HG03066 (cell line): ENCODE measurements around the gene KITLG.
"Not testable (repeated sequence)": the region's sequence is repeated elsewhere in the genome, so short reads cannot be mapped to it uniquely, and the experiment has no call there.

Experiments
- ATAC-seq: cut with Tn5 transposase; IDR thresholded peaks from one replicate; pipeline ENCODE4 v1.9.1; 2021; ENCODE audit warnings: low read depth; ENCODE audit not compliant: unreplicated experiment

Gene KITLG

DNA sequence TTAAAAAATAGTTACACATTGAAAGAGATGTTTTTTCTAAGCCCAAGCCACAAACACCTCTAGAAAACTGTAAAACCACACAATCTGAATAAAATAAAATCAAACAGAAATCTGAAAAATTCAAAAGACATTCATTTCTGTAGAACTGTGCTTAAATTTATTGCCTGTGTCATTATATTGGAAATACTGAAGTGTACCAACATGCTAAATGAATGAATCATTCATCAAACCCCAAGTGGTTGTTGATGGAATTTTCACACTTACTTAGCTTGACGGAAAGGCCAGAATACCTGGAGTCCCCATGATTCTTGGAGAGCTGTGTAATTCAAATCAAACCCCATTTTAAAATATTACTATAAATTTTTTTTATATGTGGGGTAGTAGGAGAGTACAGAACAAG lies 2.7 kb downstream of the KITLG start:
- ATAC-seq, result no peak

GRCh38 chr12:88576866-88577265 lies 3.4 kb downstream of the KITLG start:
- ATAC-seq, result no peak

DNA sequence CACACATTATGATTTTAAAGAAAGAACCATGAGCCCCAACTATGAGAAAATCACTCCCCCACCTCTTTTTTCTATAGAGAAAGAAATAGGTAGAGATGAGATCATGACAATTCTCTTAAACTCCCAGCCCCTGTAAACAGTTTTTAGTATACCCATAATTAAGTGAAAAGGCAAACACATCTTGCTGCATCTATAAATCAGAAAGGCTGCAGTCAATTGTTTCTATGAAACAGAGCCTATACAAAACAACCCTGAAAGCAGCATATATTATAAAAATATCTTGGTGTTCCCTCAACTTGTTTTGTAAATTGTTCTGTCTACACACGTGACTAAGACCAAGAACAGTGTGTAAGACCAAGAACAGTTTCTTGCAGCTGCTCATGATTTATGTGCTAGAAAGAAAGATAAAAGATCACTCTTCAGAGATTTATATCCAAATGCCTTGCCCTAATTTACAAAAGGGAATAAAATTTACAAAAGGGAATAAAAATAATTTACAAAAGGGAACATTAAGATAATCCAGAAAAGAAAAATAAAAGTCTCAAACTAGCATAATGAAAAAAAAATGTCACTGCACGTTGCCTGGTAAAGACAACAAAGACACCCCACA lies 4.8 kb downstream of the KITLG start:
- no peak for ATAC-seq

DNA sequence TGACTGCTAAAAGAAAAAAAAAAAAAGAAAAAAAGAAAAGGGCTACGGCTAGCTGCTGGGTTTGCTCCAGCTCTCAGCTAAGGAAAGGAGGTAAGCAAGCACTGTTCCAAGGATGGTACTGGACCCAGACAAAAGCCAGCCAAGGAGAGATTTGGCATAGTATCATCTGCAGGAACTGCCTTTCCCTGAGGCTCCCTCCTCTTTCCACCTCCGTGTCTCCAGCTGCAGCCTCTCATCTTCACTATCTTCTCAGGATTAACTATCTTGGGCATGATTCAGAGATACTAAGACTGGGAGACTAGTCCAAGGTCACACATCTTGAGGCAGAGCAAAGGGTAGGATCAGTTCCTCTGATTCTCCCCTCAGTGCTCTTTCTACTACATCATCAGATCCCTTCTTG lies 6.0 kb downstream of the KITLG start:
- ATAC-seq, result no peak

GRCh38 chr12:88573583-88573982 lies 6.7 kb downstream of the KITLG start:
- ATAC-seq, result no peak

DNA sequence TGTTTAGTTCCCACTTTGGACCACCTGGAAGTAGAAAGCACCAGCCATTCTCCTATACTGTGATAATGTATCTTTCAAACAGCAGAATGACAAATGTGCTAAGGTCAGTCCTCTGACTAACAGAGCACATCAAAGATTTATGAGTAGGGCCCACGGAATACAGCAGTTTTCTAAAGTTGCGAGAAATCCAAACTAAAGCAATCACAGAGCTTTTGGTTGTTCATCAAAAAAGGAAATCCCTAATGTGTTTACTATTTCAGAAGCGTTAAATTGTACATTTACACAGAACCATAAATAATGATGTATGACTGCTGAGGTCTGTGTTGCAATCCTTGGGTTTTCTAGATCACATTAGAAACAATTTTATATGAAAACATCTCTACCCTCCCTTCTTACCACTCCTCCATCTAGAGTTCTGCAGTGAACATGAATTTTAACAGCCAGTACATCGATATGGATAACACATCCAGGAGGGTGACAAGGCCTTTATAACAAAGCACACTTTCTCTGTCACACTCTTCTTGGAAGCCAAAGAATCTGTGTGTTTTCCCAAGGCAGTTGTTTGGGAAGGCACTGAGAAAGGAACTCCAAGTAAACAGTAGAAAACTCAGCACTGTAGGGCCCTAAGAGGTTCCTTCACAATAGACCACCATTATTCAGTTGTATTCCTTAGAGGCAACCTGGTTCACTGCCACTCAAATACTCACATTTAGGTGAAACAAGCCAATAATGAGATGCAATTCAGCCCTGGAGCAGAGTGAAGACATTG lies 7.3 kb downstream of the KITLG start:
- ATAC-seq, result no peak

DNA sequence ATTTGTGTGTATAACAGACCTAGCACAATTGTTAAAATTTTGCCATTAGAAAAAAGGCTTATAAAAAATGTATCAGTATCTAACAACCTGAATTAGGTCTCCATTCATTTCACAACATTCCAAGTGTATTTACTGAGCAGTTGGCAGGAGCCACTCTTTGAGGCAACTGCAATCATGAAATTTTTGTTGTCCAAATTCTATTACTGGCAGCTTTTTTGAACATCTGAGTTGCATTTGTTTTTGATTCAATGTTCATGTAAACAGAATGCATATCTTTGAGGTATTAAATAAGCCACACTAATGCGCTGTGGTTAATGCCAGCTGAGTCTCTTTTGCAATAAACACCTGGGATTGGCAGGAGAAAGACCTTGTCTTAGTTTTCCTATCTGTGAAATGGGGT lies 8.7 kb downstream of the KITLG start:
- ATAC-seq, result no peak

DNA sequence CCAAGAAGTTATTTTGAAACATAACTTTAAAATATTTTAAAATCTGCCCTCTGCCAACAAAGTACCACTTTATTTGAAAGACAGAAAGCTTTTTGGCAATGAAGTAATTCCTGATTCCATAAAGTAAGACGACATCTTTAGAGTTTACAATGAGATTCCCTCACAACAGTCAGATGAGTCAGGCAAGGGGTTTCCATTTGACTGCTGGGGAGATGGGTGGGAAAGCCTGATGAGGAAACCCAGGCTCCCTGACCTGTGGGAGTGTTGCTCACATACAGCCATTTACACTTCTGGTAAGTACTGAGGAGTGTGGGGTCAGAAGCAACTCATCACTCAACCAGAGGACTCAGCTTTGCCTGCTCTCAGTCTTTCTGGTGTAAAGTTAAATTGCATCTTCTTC lies 10.2 kb downstream of the KITLG start:
- no peak for ATAC-seq

GRCh38 chr12:88566430-88566829 lies 13.8 kb downstream of the KITLG start:
- ATAC-seq, result no peak

GRCh38 chr12:88562846-88563582 lies 17.3 kb downstream of the KITLG start:
- no peak for ATAC-seq

GRCh38 chr12:88562151-88562550 lies 18.1 kb downstream of the KITLG start:
- no peak for ATAC-seq

DNA sequence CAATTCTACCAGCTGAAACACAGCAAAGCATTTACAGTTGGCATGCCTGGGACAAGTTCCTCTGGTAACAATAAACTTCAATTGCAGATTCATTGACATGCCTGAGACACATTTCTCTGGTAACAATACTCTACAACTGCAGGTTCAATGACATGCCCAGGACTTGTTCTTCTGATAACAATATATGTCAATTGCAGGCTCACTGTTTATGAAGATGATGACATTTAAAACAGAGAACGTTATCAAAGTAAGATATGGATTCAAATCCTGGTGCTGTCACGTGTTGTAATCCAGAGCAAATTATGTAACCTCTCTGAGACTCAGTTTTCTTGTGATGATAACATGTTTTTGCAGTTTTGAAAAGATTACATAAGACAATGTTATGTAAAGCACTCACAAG lies 20.5 kb downstream of the KITLG start:
- ATAC-seq, result no peak

DNA sequence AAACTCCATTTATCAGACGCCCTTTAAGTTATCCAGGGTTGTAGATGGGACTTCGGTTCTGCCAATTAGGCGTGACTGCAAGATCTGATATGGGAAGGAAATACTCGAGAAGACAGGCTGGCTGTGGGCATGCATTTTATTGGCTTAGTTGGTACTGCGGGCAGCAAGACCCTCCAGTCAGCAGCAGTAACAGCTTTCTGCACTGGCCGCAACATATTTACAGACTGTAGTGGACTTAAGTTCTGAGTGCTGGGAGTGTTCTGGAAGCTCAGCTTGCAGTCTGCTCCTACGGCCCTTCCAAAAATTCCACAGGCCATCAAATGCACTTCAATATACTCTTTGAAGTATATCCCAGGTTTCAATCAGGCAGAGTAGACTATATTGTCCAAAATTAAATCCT lies 21.1 kb downstream of the KITLG start:
- ATAC-seq, result no peak

GRCh38 chr12:88558340-88558867 lies 21.9 kb downstream of the KITLG start:
- ATAC-seq, result no peak

DNA sequence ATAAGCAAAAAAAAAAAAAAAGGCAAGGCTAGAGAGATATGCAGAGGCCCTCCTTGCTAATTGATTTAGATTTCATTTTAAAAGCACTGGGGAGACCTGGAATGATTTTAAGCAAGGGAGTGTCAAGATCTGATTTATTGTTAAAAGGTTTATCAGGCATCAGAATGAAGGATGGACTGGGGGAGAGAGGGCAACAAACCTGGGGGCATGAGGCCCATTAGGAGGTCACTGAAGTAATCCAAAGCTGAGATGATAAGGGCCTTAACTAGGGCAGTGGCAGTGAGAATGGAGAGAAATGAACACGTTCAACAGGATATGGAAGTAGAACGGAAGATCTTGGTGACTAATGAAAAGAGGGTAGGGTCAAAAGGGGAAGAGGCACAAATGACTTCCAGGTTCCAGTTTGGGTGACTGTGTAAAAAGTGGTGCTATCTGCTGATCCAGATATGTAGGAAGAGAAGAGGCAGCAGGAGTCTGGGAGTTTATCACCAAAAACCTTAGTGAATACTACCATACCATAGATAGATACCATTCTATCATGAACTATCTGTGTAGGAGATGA lies 24.0 kb downstream of the KITLG start:
- no peak for ATAC-seq

GRCh38 chr12:88553941-88554658 lies 26.2 kb downstream of the KITLG start:
- no peak for ATAC-seq

GRCh38 chr12:88552610-88553079 lies 27.6 kb downstream of the KITLG start:
- no peak for ATAC-seq

DNA sequence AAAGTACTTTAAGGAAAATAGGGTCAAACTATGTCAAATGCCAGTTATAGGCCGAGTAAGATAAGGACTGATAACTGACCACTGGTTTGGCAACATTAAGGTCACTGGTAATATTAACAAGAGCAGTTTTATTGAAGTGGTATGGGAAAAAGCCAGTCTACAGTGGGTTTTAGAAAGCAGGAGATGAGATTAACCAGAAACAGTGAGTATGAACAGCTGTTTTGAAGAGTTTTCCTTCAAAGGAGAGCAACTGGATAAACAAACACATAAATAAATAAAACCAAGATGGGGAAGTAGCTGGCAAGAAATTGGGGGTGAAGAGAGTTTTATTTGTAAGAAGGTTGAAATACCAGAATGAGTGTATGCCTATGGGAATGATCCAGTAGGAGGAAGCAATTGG lies 30.3 kb downstream of the KITLG start:
- ATAC-seq, result no peak

- ATAC-seq, result not testable (repeated sequence)
Observed at GRCh38 chr12:88547949-88548348, 32.3 kb downstream of the KITLG start.

DNA sequence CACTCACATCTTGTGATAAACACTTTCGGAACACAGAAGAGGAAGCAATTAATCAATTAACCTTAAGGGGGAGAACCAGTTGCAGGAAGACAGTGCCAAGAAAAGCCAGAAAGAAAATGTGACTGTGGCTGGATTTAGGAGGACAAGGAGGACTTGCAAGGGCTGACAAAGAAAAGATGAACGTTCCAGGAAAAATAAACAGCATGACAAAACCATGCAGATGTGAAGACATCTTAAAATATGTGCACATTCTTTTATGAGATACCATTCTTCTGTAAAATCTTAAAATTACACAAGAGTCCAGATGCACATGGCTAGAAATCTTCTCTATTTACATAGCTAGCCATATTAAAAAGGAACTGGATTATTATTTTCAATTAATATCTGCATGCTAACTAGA lies 33.4 kb downstream of the KITLG start:
- no peak for ATAC-seq
